ENCODE measurements around the gene SLC44A1.
"Not testable (repeated sequence)": the region's sequence is repeated elsewhere in the genome, so short reads cannot be mapped to it uniquely, and the experiment has no call there.

Gene SLC44A1

GRCh38 chr9:105243015-105243686, 1.3 kb upstream of the SLC44A1 start:
- no peak for DNase-seq

GRCh38 chr9:105244734-105245028, 230 bp downstream of the SLC44A1 start:
- no peak for DNase-seq

GRCh38 chr9:105245029-105245890, 809 bp downstream of the SLC44A1 start:
- no peak for DNase-seq

- no peak for DNase-seq
Measured at GRCh38 chr9:105245891-105246161, 1.4 kb downstream of the SLC44A1 start.

GRCh38 chr9:105246656-105247173, 2.3 kb downstream of the SLC44A1 start:
- DNase-seq: no peak

- DNase-seq: no peak
Measured at GRCh38 chr9:105248691-105249090, 4.2 kb downstream of the SLC44A1 start.

GRCh38 chr9:105251133-105251532, 6.7 kb downstream of the SLC44A1 start:
- DNase-seq: no peak

GRCh38 chr9:105251733-105252404, 7.4 kb downstream of the SLC44A1 start:
- DNase-seq: no peak

- DNase-seq: no peak
Measured at GRCh38 chr9:105252405-105252756, 7.9 kb downstream of the SLC44A1 start.

- DNase-seq: no peak
Measured at GRCh38 chr9:105254226-105254625, 9.8 kb downstream of the SLC44A1 start.

- DNase-seq: no peak
Measured at GRCh38 chr9:105255421-105255820, 11.0 kb downstream of the SLC44A1 start.

GRCh38 chr9:105256569-105256968, 12.1 kb downstream of the SLC44A1 start:
- DNase-seq: not testable (repeated sequence)

- no peak for DNase-seq
Measured at GRCh38 chr9:105257809-105258208, 13.4 kb downstream of the SLC44A1 start.

GRCh38 chr9:105258225-105258737, 13.8 kb downstream of the SLC44A1 start:
- DNase-seq: no peak

GRCh38 chr9:105259274-105259673, 14.8 kb downstream of the SLC44A1 start:
- DNase-seq: no peak

- DNase-seq: no peak
Measured at GRCh38 chr9:105259731-105260612, 15.5 kb downstream of the SLC44A1 start.

- DNase-seq: no peak
Measured at GRCh38 chr9:105262497-105262896, 18.0 kb downstream of the SLC44A1 start.

GRCh38 chr9:105264380-105264779, 19.9 kb downstream of the SLC44A1 start:
- DNase-seq: no peak

- not testable (repeated sequence) for DNase-seq
Measured at GRCh38 chr9:105268254-105268653, 23.8 kb downstream of the SLC44A1 start.

GRCh38 chr9:105269593-105269992, 25.1 kb downstream of the SLC44A1 start:
- no peak for DNase-seq

GRCh38 chr9:105270711-105271110, 26.3 kb downstream of the SLC44A1 start:
- DNase-seq: no peak

GRCh38 chr9:105273731-105274130, 29.3 kb downstream of the SLC44A1 start:
- no peak for DNase-seq

- DNase-seq: no peak
Measured at GRCh38 chr9:105275111-105275510, 30.7 kb downstream of the SLC44A1 start.
